Superior temporal gyrus (tissue), 1 donor: Measurements from ENCODE around the gene TAL2.
A peak's percentile ranks its signal among the peaks of the same experiment; 100 is the strongest.
"Not testable (repeated sequence)": the region's sequence is repeated elsewhere in the genome, so short reads cannot be mapped to it uniquely, and the experiment has no call there.

Experiments
- DNase-seq: peaks from one replicate; pipeline ENCODE4 v3.0.0-alpha.2; 2016; ENCODE audit errors: extremely low spot score

TAL2 gene

GRCh38 chr9:105673850-105674387 lies 11.7 kb downstream of the TAL2 start:
- DNase-seq = no peak

DNA sequence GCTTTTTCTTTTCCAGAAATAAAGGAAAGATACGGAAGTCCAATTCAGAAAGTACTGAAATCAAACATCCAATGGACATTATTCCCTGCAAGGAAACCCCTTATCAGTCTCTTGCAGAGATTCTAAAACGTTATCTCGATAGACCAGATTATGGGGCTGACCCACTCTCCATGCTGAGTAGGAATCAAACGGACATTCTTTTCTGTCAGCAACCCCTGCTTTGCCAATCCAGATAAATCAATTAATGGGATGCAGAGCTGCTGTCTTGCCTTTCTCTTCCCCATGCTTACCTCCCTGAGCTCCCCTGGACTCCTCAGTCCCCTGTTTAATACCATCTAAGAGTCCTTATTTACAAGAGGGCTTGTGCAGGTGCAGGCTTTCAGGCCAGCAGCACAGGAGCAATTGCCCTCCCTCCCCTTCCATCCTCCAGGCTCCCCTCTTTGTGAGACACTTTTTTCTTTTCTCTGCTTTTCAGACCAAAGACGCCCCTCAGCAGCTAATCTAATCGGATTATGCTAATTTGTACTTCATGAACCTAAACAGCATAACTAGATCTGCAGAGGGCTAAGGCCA lies 14.2 kb downstream of the TAL2 start:
- no peak for DNase-seq

- no peak for DNase-seq
Measured at GRCh38 chr9:105678163-105678562, 15.9 kb downstream of the TAL2 start.

- DNase-seq = no peak
Measured at GRCh38 chr9:105678781-105679180, 16.5 kb downstream of the TAL2 start.

DNA sequence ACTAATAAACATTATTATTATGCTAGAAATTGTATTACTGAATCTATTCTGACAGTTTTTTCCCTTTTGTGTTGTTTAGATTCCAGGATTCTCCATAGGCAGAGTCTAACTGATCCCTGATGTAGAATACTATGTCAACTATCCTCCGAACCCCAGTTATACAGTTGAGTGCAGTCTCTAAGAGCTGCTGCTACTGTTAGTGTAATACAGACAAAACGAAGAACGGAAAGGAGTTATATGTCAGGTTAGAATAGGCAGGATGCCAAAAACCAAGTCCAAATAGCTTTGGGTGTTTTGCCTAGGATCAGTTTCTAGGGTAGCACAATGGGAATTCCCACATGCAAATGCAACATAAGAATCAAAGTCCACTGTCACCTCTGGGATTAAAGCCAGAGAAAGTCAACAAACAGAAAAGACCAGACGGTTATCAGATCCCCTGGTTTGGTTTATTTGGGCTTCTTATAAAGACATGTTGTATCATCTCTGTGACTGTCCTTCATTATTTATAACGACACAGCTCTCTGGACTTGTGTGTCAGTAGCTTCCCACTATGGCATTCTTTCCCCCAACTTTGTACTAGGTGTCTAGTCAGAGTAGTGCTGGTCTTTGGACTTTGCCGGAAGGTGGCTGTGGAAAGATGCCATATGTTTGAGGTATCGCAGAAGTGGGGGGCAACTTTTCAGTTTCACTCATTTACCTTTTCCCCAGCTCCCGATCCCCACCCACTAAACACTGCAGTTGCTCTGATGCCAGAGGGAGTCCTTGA lies 17.2 kb downstream of the TAL2 start:
- no peak for DNase-seq

DNA sequence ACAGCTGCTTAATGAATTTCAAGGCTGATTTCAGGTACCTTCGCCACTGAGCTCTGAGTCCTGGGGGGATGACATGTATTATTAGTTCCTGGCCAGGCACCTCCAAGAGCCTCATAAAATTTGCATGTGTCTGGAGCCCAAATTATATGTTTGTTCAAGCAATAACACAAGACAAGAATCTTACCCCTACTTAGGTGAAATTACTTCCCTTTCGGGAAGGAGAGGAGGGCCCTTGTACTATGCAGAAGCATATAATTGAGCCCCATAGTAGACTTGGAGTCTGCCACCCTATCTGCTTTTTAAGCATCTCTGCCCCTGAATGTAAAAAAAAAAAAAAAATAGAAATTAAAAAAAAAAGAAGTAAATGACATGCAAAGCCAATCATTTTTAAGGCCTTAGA lies 19.1 kb downstream of the TAL2 start:
- no peak for DNase-seq

DNA sequence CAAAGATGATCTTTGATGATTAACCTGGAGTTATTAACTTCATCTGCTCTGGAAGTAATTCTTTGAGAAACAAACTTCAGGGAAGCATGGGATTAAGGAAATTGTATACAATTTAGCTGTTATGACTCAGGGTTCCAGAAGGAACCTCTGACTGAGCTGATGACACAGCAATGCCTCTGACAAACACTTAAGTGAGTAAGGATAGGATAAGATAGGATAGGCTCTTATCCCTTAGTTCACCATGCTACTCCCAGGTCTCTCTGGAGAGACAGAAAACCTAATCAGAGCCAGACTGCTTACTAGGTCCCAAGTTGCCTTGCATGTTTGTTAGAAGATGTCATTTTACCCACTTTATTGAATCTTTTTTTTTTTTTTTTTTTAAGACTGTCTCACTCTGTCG lies 19.5 kb downstream of the TAL2 start:
- DNase-seq = no peak

DNA sequence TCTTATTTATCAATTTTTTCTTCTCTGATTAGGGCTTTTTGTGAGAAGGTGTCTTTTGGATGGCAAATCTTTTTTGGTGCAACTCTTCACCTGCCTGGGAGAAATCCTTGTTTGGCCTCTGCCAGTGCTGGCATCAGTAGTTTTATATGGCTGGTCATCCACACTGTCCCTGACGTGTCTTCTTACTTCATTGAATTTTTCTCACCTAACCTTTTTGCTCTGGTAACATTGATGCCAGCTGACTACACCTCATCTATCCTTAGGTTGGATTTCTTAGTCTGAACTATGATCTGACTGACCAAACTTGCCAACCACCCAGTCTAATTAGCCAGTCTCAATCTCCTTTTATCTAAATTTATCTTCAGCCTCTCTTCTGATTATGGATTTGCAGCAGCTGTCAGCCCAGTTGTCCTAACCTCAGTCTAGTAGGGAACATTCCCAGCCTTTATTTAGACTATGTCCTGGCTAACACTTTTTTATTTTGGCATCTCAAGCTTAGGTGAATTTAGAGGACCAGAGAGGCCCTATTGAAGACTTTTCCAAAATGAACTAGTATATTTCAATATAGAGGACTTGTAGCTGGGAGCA lies 21.5 kb downstream of the TAL2 start:
- DNase-seq = no peak

DNA sequence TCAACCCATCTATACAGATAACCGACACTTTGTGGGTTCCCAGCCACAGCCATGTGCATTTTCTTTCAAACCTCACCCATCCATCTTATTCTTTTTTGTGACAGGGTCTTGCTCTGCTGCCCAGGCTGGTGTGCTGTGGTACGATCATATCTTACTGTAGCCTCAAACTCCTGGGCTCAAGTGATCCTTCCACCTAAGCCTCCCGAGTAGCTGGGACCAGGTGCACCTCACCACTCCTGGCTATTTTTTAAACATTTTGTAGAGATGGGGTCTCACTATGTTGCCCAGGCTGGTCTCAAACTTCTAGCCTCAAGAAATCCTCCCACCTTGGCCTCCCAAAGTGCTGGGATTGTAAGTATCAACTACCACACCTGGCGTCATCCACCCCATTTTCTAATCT lies 24.7 kb downstream of the TAL2 start:
- DNase-seq = no peak

DNA sequence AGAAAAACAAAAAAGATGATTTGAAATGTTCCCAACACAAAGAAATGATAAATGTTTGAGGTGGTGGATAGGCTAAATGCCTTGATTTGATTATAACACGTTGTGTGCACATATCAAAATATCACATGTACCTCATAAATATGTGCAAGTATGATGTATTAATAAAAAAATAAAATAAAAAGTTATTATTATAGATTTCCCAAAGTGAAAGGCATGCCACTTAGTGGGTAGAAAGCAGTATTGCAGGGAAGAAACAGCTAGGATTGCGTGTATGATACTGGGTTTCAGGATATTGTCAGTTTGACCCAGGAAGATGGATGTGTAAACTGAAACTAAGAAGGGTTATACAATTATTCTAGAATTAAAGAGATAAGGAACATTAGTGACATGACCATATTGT lies 28.5 kb downstream of the TAL2 start:
- no peak for DNase-seq

DNA sequence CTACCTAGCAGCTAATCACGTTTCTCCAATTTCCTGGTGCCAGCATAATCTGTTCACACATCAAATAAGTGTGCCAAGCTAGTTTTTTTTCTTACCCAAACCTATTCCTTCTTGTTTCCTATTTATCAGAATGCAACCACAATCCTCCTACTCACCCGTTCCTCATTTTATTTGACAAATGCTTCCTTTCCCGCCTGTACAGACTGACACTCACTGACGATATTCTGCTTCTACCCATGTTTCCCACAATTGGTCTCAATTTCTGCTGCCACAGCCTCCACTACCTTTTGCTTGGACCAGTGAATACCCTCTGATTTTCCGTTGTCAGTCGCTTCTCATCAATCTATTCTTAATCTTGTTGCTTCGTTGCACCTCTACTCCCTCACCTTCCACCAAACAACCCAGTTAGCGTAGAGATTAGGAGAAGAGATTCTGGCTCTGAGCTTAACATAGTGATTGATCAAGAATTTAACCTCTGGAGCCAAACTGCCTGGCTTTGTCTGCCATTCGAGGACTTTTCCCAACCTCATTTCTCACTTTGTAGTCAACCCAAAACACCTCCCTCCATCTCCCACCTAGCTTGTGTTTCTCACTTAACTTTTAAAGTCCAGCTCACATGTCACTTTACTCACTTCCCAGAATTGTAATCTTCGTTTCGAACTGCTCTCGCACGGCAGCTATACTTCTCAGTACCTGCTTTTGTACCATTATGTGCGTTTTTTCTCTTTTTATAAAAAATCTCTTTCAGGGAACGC lies 31.4 kb downstream of the TAL2 start:
- peak; percentile 46 for DNase-seq

GRCh38 chr9:105694190-105694847 lies 32.1 kb downstream of the TAL2 start, which contains the start of gene TMEM38B:
Gene TMEM38B (plus strand): TSS chr9:105694541. CDS start chr9:105694661, 120 bp downstream.
- DNase-seq = peak; percentile 84

DNA sequence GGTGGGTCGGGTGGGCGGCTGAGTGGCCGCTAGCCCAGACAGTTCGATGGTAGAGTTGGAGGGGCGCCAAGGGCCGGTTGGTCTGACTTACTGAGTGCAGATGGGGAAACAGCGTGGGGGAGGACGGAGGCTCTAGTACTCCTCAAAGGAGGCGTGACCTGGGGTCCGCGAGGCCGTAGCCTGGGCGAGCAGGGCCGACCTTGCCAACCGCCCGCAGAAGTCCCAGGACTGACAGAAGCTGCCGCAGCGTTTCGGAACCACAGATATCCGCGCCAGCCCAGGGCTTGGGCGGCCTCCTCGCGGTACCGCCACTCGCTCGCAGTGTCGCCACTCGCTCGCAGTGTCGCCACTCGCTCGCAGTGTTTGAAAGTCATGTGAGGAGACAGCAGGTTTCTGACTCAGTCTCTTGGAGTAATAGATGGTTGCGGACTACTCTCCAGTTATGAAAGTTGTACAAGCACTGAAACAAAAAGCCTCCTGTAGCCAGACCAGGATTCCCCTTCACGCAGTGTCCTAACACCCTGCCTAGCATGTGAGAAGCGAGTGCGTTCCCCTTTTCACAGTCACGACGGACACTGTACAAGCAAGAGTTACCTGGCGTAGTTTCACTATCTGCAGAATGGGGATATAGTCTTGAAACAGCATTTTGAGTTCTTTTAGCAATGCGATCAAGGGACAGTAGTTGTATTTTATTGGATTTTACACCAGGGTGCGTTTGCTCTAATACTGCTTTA lies 32.8 kb downstream of the TAL2 start:
- DNase-seq = peak; percentile 78

- no peak for DNase-seq
Measured at GRCh38 chr9:105696219-105696793, 34.0 kb downstream of the TAL2 start.

- no peak for DNase-seq
Measured at GRCh38 chr9:105697871-105698270, 35.6 kb downstream of the TAL2 start.

DNA sequence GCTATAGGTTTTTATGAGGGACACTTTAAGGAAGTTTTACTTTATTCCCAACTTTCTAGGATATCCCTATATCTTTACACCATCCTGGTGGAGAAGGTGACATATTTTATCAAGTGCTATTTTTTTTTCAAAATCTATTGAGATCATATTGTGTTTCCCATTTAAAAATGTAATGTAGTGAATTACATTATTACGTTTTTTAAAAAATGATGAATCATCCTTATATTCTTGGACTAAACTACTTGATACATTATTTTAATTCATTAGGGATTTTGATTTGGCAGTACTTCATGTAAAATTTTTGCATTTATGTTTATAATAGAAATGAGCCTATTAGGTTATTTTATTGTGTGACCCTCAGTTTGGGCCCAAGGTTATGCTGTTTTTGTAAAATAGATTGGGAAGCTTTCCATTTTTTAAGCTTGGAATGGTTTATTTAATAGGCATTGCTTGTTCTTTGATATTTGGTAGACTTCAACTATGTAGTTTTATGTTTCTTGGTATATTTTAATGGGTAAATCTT lies 36.2 kb downstream of the TAL2 start:
- DNase-seq = no peak

GRCh38 chr9:105700668-105701067 lies 38.4 kb downstream of the TAL2 start:
- no peak for DNase-seq

DNA sequence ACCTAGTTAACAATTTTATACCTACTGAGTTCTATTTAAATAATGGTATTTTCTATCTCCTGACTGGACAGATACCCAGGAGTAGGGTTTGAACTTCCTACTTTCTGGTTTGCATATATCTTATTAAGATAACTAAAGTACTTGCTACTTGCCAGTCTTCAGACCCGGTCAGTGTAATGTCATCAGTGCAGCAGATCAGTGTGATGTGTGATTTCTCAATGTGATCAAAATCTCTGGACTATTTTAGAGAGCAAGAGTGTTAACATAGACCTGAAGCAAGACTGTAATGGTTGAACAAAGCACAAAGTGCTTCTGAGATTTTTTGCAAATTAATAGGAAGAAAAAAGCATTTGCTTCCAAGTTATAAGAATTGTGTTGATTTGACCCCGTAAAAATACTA lies 38.9 kb downstream of the TAL2 start:
- no peak for DNase-seq

DNA sequence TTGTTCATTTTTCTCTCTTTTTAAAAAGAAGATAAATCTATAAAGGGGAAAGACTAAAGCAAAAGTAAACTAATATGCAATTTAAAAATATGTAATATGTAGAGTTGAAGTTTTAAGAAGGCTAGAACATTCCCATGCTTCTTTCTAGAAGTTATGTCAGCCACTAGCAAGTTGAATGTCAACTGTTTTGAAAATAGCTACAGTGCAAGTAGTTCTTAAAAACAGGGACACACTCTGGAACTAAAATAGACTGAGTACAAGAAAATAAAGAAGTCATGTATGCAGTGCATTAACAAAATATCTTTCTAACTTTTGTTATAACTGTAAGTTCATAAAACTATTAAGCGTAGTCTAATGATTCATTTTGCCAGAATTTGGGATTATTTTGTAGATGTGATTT lies 40.0 kb downstream of the TAL2 start:
- DNase-seq = no peak

DNA sequence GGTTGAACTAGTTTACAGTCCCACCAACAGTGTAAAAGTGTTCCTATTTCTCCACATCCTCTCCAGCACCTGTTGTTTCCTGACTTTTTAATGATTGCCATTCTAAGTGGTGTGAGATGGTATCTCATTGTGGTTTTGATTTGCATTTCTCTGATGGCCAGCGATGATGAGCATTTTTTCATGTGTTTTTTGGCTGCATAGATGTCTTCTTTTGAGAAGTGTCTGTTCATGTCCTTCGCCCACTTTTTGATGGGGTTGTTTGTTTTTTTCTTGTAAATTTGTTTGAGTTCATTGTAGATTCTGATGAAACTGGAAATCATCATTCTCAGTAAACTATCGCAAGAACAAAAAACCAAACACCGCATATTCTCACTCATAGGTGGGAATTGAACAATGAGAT lies 41.4 kb downstream of the TAL2 start:
- not testable (repeated sequence) for DNase-seq
